H1 (cell line): ENCODE data around the gene TBC1D2B. TPM values are rescaled to one million over a fixed set of nuclear protein-coding genes. Genes with fewer than 3 reads are reported as not detected.

Source experiments
- CTCF ChIA-PET: fragments of 300-600 bp; sonication (Branson Sonifier 250); formaldehyde crosslinking; loops from one replicate; lab custom pipeline; 2021; ENCODE audit not compliant: partially characterized antibody; lab: Charles Lee
- POLR2A ChIA-PET: fragments of 300-600 bp; sonication (Branson Sonifier 250); formaldehyde crosslinking; loops from one replicate; lab custom pipeline; 2021; ENCODE audit warnings: inconsistent platforms; ENCODE audit not compliant: partially characterized antibody; lab: Charles Lee
- DNase-seq, 2 experiments: peaks; one replicate each; pipeline versions ENCODE4 v3.0.0 to v3.0.0-alpha.2; 2010 to 2022; ENCODE audit warnings: low spot score in 2 of 2, low read depth in 1 of 2, mixed read lengths in 1 of 2
- FAIRE-seq: peaks from 2 replicates; lab custom pipeline; 2011; peaks lifted over from hg19 to GRCh38; lab: Jason Lieb, UNC
- H2AFZ ChIP-seq: 2 replicates; pipeline ENCODE4 v1.8.1; 2012; ENCODE audit warnings: low read length, inconsistent platforms
- H2AK5ac ChIP-seq: 2 replicates; pipeline ENCODE4 v1.6.1; 2013; ENCODE audit warnings: low read depth, low read length
- H2BK120ac ChIP-seq: replicated peaks from 2 replicates; pipeline ENCODE3; 2013; ENCODE audit warnings: low read depth, low read length, inconsistent platforms
- H2BK12ac ChIP-seq: 2 replicates; pipeline ENCODE4 v1.6.1; 2013; ENCODE audit warnings: low read depth, low read length
- H2BK15ac ChIP-seq: 2 replicates; pipeline ENCODE4 v1.6.1; 2013; ENCODE audit warnings: low read length
- H2BK20ac ChIP-seq: 2 replicates; pipeline ENCODE4 v1.6.1; 2013; ENCODE audit warnings: low read length
- H2BK5ac ChIP-seq: 2 replicates; pipeline ENCODE4 v1.6.1; 2013; ENCODE audit warnings: low read depth, low read length
- H3K14ac ChIP-seq: 2 replicates; pipeline ENCODE4 v1.6.1; 2013; ENCODE audit warnings: inconsistent platforms; ENCODE audit not compliant: insufficient read length
- H3K18ac ChIP-seq: 2 replicates; pipeline ENCODE4 v1.6.1; 2013; ENCODE audit warnings: low read length; ENCODE audit errors: extremely low read depth
- H3K23ac ChIP-seq: 2 replicates; pipeline ENCODE4 v1.6.1; 2013; ENCODE audit warnings: inconsistent platforms; ENCODE audit not compliant: insufficient read length
- H3K23me2 ChIP-seq: 2 replicates; pipeline ENCODE4 v1.6.1; 2013; ENCODE audit warnings: low read depth, low read length
- H3K27ac ChIP-seq: 2 replicates; pipeline ENCODE4 v1.6.1; 2011; ENCODE audit warnings: low read depth, low read length, inconsistent platforms
- H3K27me3 ChIP-seq, 4 experiments: replicated peaks in 1 of 4; 1 replicate in 1 of 4; 2 replicates in 3 of 4; pipeline versions ENCODE4 v1.6.1 to v1.8.1; 2011 to 2013; ENCODE audit warnings: low read length in 3 of 4, mild to moderate bottlenecking in 3 of 4, inconsistent platforms in 2 of 4, mixed read lengths in 2 of 4, moderate library complexity in 1 of 4; ENCODE audit not compliant: control insufficient read depth in 3 of 4, insufficient read depth in 3 of 4; ENCODE audit errors: extremely low read depth in 1 of 4
- H3K36me3 ChIP-seq, 4 experiments: 2 replicates each; pipeline versions ENCODE4 v1.6.1 to v1.8.1; 2011 to 2013; ENCODE audit warnings: mild to moderate bottlenecking in 4 of 4, low read length in 3 of 4, moderate library complexity in 2 of 4, control low read depth in 1 of 4, inconsistent platforms in 1 of 4; ENCODE audit not compliant: insufficient read depth in 4 of 4, control insufficient read depth in 2 of 4
- H3K4ac ChIP-seq: replicated peaks from 2 replicates; pipeline ENCODE3; 2013; ENCODE audit warnings: low read length, low read depth, mixed read lengths, inconsistent platforms; ENCODE audit not compliant: insufficient read length
- H3K4me1 ChIP-seq, 4 experiments: replicated peaks in 1 of 4; 1 replicate in 1 of 4; 2 replicates in 3 of 4; pipeline versions ENCODE4 v1.6.1 to v1.8.1; 2011 to 2013; ENCODE audit warnings: low read length in 3 of 4, inconsistent platforms in 2 of 4, mixed read lengths in 1 of 4; ENCODE audit not compliant: insufficient read depth in 4 of 4, control insufficient read depth in 3 of 4
- H3K4me2 ChIP-seq, 2 experiments: 2 replicates each; pipeline versions ENCODE4 v1.6.1 to v1.8.1; 2011 to 2013; ENCODE audit warnings: low read depth in 2 of 2, low read length in 2 of 2, control low read depth in 1 of 2, inconsistent platforms in 1 of 2, mild to moderate bottlenecking in 1 of 2; ENCODE audit not compliant: insufficient read depth in 1 of 2
- H3K4me3 ChIP-seq, 4 experiments: fragments of 200-600, 300-600 bp in 1 of 4; sonication (generic), shearing (Covaris generic), sonication (Bioruptor Twin) in 1 of 4; 2 replicates each; pipeline versions ENCODE4 v1.5.1 to v1.8.1; 2011 to 2016; ENCODE audit warnings: low read length in 4 of 4, low read depth in 3 of 4, control low read depth in 2 of 4, inconsistent platforms in 2 of 4, mild to moderate bottlenecking in 2 of 4, mixed read lengths in 1 of 4, moderate library complexity in 1 of 4; ENCODE audit not compliant: insufficient read depth in 2 of 4; ENCODE audit errors: extremely low read depth in 1 of 4
- H3K56ac ChIP-seq: replicated peaks from 2 replicates; pipeline ENCODE3; 2013; ENCODE audit warnings: low read depth, mild to moderate bottlenecking, mixed read lengths, low read length, inconsistent platforms; ENCODE audit not compliant: insufficient read length
- H3K79me1 ChIP-seq: 2 replicates; pipeline ENCODE4 v1.6.1; 2013; ENCODE audit warnings: low read depth, low read length, control low read depth
- H3K79me2 ChIP-seq, 2 experiments: 2 replicates each; pipeline versions ENCODE4 v1.6.1 to v1.8.1; 2012 to 2013; ENCODE audit warnings: low read length in 2 of 2, mild to moderate bottlenecking in 2 of 2, inconsistent platforms in 1 of 2; ENCODE audit not compliant: insufficient read depth in 2 of 2, control insufficient read depth in 1 of 2
- H3K9ac ChIP-seq, 4 experiments: replicated peaks in 1 of 4; 1 replicate in 1 of 4; 2 replicates in 3 of 4; pipeline versions ENCODE4 v1.6.1 to v1.8.1; 2011 to 2013; ENCODE audit warnings: low read depth in 3 of 4, low read length in 3 of 4, control low read depth in 2 of 4, mild to moderate bottlenecking in 2 of 4, moderate library complexity in 2 of 4, inconsistent platforms in 1 of 4; ENCODE audit errors: extremely low read depth in 1 of 4
- H3K9me3 ChIP-seq, 2 experiments: 2 replicates each; pipeline versions ENCODE4 v1.6.1 to v1.8.1; 2012 to 2013; ENCODE audit warnings: mild to moderate bottlenecking in 2 of 2, moderate library complexity in 2 of 2, control low read depth in 1 of 2, inconsistent platforms in 1 of 2, low read depth in 1 of 2, low read length in 1 of 2, mixed read lengths in 1 of 2; ENCODE audit not compliant: insufficient read depth in 2 of 2
- H4K20me1 ChIP-seq, 2 experiments: replicated peaks in 1 of 2; 2 replicates each; pipeline versions ENCODE3 to v1.8.1; 2011 to 2013; ENCODE audit warnings: inconsistent platforms in 2 of 2, low read length in 2 of 2, mild to moderate bottlenecking in 1 of 2; ENCODE audit not compliant: insufficient read depth in 2 of 2, control insufficient read depth in 1 of 2
- H4K5ac ChIP-seq: 2 replicates; pipeline ENCODE4 v1.6.1; 2013; ENCODE audit warnings: low read length, low read depth, mixed read lengths, inconsistent platforms; ENCODE audit not compliant: insufficient read length
- H4K8ac ChIP-seq: 2 replicates; pipeline ENCODE4 v1.8.0; 2013; ENCODE audit warnings: mild to moderate bottlenecking, moderate library complexity, low read length, inconsistent platforms; ENCODE audit not compliant: insufficient read depth; ENCODE audit errors: extremely low read depth
- H4K91ac ChIP-seq: replicated peaks from 2 replicates; pipeline ENCODE3; 2013; ENCODE audit warnings: low read length, mixed read lengths, inconsistent platforms; ENCODE audit not compliant: insufficient read length
- BRCA1 ChIP-seq: IDR thresholded peaks from 2 replicates; pipeline ENCODE4 v1.6.1; 2012; ENCODE audit warnings: low read depth, low read length, improper control_type of control experiment
- CBX5 ChIP-seq: fragments of 300-800, 300-1000 bp; sonication (generic); IDR thresholded peaks from 2 replicates; pipeline ENCODE4 v1.7.1; 2016; ENCODE audit warnings: antibody characterized with exemption, low read length, low read depth
- CBX8 ChIP-seq: fragments of 300-800, 300-1000 bp; sonication (generic); IDR thresholded peaks from 2 replicates; pipeline ENCODE4 v1.7.1; 2016; ENCODE audit warnings: low read depth, low read length, borderline replicate concordance
- EGR1 ChIP-seq: IDR thresholded peaks from 2 replicates; pipeline ENCODE4 v1.6.1; 2011; ENCODE audit warnings: low read depth, low read length, borderline replicate concordance
- EP300 ChIP-seq, 2 experiments: IDR thresholded peaks; 1 replicate in 1 of 2; 2 replicates in 1 of 2; pipeline ENCODE4 v1.6.1; 2011 to 2012; ENCODE audit warnings: low read depth in 2 of 2, low read length in 2 of 2, mild to moderate bottlenecking in 2 of 2, borderline replicate concordance in 1 of 2, inconsistent platforms in 1 of 2, moderate library complexity in 1 of 2
- GABPA ChIP-seq: IDR thresholded peaks from 2 replicates; pipeline ENCODE4 v1.6.1; 2011; ENCODE audit warnings: mild to moderate bottlenecking, low read length, moderate library complexity, borderline replicate concordance; ENCODE audit not compliant: insufficient read depth
- HDAC2 ChIP-seq, 2 experiments: fragments of 300-600 bp in 1 of 2; sonication (generic) in 1 of 2; IDR thresholded peaks; 2 replicates each; pipeline ENCODE4 v1.6.1; 2011 to 2012; ENCODE audit warnings: low read depth in 2 of 2, low read length in 2 of 2, mild to moderate bottlenecking in 2 of 2, moderate library complexity in 2 of 2, borderline replicate concordance in 1 of 2, inconsistent platforms in 1 of 2
- JUN ChIP-seq: IDR thresholded peaks from 2 replicates; pipeline ENCODE4 v1.6.1; 2011; ENCODE audit warnings: low read depth, mild to moderate bottlenecking, improper control_type of control experiment, low read length
- KDM1A ChIP-seq: fragments of 200-600, 300-600 bp; sonication (generic); IDR thresholded peaks from 2 replicates; pipeline ENCODE4 v1.7.1; 2016; ENCODE audit warnings: mild to moderate bottlenecking, low read length, borderline replicate concordance
- NRF1 ChIP-seq: IDR thresholded peaks from 2 replicates; pipeline ENCODE4 v1.6.1; 2011; ENCODE audit warnings: mild to moderate bottlenecking, low read depth, low read length, improper control_type of control experiment
- POU5F1 ChIP-seq: IDR thresholded peaks from 2 replicates; pipeline ENCODE4 v1.6.1; 2011; ENCODE audit warnings: low read depth, mild to moderate bottlenecking, low read length, moderate library complexity
- SRF ChIP-seq: IDR thresholded peaks from 2 replicates; pipeline ENCODE4 v1.6.1; 2011; ENCODE audit warnings: mild to moderate bottlenecking, low read depth, low read length, moderate library complexity
- WGBS, 2 experiments: shearing (Covaris generic) in 1 of 2; methylation state at CpG; one replicate each; pipeline versions ENCODE4 v1.1.6 to v1.1.7; 2013 to 2015; ENCODE audit warnings: low lambda C conversion rate in 2 of 2, mixed read lengths in 2 of 2, inconsistent platforms in 1 of 2, low coverage in 1 of 2, missing lambda C conversion rate in 1 of 2; ENCODE audit not compliant: insufficient replicate concordance in 2 of 2, insufficient coverage in 1 of 2, insufficient read length in 1 of 2; ENCODE audit errors: extremely low coverage in 1 of 2, missing lambda C conversion rate in 1 of 2; 5-methylcytosine and 5-hydroxymethylcytosine counted together
- polyA plus RNA-seq, 7 experiments: library from polyadenylated mRNA; depleted of rRNA in 3 of 7; stranded (reverse) in 5 of 7; unstranded in 2 of 7; fragments of >200 nt in 5 of 7; fragments of 200-250 nt in 2 of 7; gene quantifications; 1 replicate in 5 of 7; 2 replicates in 1 of 7; 4 replicates in 1 of 7; pipeline versions ENCODE4 v1.2.1 to v1.2.3, GENCODE V29; 2011 to 2013; ENCODE audit warnings: missing spikeins in 2 of 7, mixed read lengths in 2 of 7
- total RNA-seq: library from RNA; stranded (reverse); fragmentation: NEBNext Ultra II Directional; extraction: Animal tissue kit (Norgen Biotek cat#: 25700); gene quantifications from 2 replicates; pipeline ENCODE4 v1.2.1, GENCODE V29; 2021
- TF ChIP-seq, protein P1 (sequence below): IDR thresholded peaks from 2 replicates; pipeline ENCODE4 v1.6.1; 2012; ENCODE audit warnings: inconsistent platforms

Gene TBC1D2B
- total and polyA plus RNA-seq, 2 of the 8 experiments (the other 6 are each of a cell fraction or from before 2014, with no cell fraction given), result 11.9 to 19.5 TPM

DNA sequence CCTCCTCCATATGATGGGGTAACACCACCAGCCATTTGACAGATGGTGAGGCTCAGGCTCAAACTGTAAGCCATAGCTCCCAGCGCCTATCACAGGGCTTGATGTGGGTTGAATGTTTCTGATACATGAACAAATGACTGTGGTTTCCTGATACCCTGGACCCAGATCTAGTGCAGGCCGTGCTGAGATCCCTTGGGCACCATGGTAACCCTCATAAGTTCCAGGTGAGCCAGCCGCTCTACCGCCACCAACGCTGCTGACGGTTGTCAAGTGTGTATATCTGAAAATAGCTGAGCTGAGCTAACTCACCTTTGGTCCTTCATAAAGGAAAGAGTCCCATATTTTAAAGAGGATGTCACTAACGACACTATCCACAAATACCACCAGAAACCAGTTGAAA, 74.5 kb downstream of the TBC1D2B start:
- POLR2A ChIA-PET, result no interaction called here
- DNase-seq, result no peak
- no peak overlapping the region for H3K14ac ChIP-seq
- no peak overlapping the region for H2BK12ac ChIP-seq
- CTCF ChIA-PET, result interaction anchor here (0.5 to 4.0 kb wide), 12 partner anchors 19 to 1606 kb away, joined by 3 to 29 read pairs (median 3); no protein-coding TSS in a partner anchor
- H3K18ac ChIP-seq, result no peak overlapping the region
- no peak overlapping the region for H4K5ac ChIP-seq
- H3K79me1 ChIP-seq, result no peaks in the 10 kb centered on the region; the same call in 1 of the 2 replicates
- no peak overlapping the region for H3K4me3 ChIP-seq
- H4K91ac ChIP-seq, result no peak overlapping the region
- H3K4ac ChIP-seq, result no peak overlapping the region
- FAIRE-seq, result no peak
- 96% methylated on average over 7 of the region's 7 CpGs; no CpG with 5 or more reads in 1 of the 2 experiments for WGBS, 2 experiments
- no peak overlapping the region for H3K27ac ChIP-seq
- no peak overlapping the region for H2AFZ ChIP-seq
- H3K56ac ChIP-seq, result no peak overlapping the region
- no peak overlapping the region for H3K9ac ChIP-seq
- H4K8ac ChIP-seq, result no peak overlapping the region
- H3K23ac ChIP-seq, result no peak overlapping the region
- no peaks in the 10 kb centered on the region for H3K79me2 ChIP-seq
- H2BK20ac ChIP-seq, result no peak overlapping the region
- no peak overlapping the region for H2AK5ac ChIP-seq
- no peak overlapping the region for H2BK15ac ChIP-seq
- H3K27me3 ChIP-seq, result no peaks in the 10 kb centered on the region
- no peak overlapping the region for H3K4me2 ChIP-seq
- no peak overlapping the region for H2BK120ac ChIP-seq
- H3K4me1 ChIP-seq, result peaks cover 0 to 4% (median 0%) of the 10 kb centered on the region in 4 experiments; a peak in 2 of 7 replicates
- peaks cover 2 to 5% of the 10 kb centered on the region in 2 experiments for H4K20me1 ChIP-seq
- no peak overlapping the region for H2BK5ac ChIP-seq
- no peaks in the 10 kb centered on the region for H3K9me3 ChIP-seq
- peaks cover 0 to 8% (median 2%) of the 10 kb centered on the region in 4 experiments; a peak in 2 of 8 replicates for H3K36me3 ChIP-seq
- H3K23me2 ChIP-seq, result no peaks in the 10 kb centered on the region
- TF ChIP-seq GABPA (no peak), NRF1 (no peak), EP300 (IDR thresholded peaks at IDR 0.05; ENCODE audit: borderline replicate concordance in 1 of 2, low read depth in 2 of 2, low read length in 2 of 2) (no peak), EGR1 (no peak), SRF (no peak), JUN (no peak), KDM1A (no peak), CBX8 (no peak), CBX5 (no peak), HDAC2 (IDR thresholded peaks at IDR 0.05; ENCODE audit: borderline replicate concordance in 1 of 2, low read depth in 2 of 2, low read length in 2 of 2) (no peak), BRCA1 (no peak), POU5F1 (no peak)
- TF ChIP-seq, protein P1, sequence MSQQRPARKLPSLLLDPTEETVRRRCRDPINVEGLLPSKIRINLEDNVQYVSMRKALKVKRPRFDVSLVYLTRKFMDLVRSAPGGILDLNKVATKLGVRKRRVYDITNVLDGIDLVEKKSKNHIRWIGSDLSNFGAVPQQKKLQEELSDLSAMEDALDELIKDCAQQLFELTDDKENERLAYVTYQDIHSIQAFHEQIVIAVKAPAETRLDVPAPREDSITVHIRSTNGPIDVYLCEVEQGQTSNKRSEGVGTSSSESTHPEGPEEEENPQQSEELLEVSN, result no peak
